Hematopoietic multipotent progenitor cell treated with erythropoietin and hydrocortisone succinate and interleukin-3 and kit ligand, for 15 days (in vitro differentiated cells): Measurements from ENCODE around the gene GATA5.

ENCODE experiments used
- DNase-seq: peaks from one replicate; pipeline ENCODE4 v3.0.0-alpha.2; 2015; ENCODE audit warnings: low spot score

The GATA5 gene

DNA sequence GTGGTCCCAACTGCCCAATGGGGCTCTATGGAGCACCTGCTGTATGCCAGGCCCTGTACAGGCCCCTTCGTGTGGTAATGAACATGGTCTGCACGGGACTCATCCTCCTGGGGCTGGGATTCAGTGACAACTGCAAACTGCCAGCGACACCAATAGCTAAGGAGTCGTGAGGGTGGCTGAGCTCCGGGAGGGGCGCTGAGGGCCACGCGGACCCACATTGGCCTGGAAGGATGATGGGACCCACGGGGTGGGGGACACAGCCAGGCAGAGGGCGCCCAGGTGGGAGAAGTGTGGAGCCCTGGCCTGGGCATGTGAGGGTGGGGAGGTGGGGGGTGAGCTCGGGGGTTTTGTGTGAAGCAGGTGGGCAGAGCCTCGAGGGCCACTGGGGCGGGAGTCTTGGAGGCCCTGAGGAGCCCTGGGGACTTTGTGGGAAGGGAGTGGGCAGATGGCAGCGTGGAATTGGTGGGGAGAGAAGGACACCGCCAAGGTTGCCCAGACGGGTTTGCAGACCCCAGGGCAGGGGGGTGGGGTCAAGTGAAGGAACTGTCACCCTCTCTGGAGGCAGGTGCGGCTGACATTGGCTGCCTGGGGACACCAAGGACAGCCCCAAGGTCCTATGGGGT lies 22.5 kb downstream of the GATA5 start:
- DNase-seq = no peak

DNA sequence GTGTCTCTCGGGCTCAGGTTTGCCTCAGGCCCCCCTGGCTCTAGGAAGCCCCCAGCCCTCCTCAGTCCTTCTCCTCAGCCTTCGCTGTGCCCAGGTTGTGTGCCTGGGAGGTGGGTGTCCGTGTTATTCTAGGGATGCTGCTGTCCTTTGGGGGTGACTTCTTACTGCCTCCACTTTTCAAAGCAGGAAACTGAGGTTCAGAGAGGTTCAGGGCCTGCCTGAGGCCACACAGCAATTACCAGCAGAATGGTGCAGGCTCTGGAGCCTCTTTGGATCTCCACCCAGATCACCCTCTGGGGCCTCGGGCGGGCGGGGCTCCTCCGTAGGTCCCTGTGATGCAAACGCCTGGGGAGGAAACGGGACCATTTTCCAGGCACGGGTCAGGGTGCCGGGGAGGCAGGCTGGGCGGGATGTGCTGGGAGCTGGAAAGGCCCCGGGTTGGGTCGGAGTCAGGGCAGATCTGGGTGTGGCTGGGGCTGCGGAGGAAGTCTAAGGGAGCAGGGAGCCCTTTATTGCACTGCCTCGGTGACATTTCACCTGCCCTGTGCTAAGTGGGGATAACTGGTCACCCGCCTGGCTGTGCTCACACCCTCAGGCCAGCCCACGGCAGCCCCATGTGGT lies 23.2 kb downstream of the GATA5 start:
- DNase-seq = no peak

DNA sequence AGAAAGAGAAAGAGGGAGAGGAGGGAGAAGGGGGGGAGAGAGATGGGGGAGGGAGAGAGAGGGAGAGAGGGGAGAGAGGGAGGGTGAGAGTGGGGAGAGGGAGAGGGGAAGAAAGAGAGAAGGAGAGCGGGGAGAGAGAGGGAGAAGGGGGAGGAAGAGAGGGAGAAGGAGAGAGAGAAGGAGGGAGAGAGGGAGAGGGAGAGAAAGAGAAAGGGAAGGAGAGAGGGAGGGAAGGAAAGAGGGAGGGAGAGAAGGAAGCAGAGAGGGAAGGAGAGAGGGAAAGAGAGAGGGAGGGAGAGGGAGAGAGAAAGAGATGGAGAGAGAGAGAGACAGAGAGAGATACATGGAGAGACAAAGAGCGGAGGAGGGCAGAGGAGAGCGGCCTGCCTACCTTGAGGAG lies 23.8 kb downstream of the GATA5 start:
- no peak for DNase-seq

DNA sequence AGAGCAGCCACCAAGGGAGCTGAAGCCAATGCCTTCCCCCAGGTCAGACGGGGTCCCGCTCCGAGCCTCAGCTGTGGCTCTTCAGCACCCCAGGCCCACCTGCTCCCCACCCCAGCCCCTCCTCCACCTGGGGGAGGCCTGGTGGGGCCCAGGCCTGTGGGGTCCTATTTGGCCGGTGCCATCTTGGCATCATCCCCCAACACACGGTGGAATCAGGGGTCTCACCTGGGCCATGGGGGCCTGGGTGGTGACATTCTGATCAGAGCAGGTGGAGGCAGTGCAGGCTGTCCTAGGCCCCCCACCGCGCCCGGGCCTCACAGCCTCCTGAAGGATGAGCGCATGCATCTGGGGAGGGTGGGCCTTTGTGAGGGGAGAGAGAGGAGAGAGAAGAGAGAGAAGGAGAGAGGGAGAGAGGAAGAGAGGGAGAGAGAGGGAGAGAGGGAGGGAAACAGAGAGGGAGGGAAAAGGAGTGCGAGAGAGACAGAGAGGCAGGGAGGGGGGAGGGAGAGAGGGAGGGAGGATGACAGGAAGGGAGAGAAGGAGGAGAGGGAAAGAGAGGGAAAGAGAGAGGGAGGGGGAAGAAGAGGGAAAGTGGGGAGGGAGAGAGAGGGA lies 24.5 kb downstream of the GATA5 start:
- DNase-seq = no peak

DNA sequence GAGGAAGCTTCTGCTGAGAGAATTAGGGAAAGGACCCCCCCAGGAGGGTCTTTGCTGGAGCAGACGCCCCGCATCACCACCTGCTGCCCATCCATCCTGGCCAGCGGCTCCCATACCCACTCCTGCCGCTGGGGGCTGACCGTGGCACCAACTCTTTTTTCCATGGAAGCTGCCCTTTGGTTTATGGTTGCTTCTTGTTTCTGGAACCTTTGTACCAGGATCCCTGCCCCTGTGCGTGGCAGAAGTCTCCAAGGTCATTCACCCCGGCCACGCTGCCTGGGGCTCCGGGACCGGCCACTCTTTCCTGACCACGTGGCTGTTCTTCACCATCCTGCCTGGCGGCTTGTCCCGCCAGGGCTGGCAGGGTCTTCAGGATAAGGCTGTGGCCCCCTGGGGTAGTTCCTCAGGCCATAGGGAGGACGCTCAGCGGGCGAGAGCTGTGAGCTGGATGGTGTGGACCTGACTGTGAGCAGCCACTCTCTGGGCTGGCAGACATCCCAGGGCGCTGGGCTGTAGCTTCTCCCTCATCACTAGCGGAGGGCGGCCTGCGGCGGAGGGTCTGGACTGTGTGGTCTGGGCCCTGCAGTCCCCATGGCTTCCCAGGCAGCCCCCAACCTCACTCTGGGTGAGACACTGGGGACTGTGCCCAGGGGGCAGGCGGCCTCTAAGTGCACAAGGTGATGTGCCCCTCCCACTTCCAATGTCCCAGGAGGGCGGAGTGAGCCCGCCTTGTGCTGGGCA lies 25.7 kb downstream of the GATA5 start:
- no peak for DNase-seq

DNA sequence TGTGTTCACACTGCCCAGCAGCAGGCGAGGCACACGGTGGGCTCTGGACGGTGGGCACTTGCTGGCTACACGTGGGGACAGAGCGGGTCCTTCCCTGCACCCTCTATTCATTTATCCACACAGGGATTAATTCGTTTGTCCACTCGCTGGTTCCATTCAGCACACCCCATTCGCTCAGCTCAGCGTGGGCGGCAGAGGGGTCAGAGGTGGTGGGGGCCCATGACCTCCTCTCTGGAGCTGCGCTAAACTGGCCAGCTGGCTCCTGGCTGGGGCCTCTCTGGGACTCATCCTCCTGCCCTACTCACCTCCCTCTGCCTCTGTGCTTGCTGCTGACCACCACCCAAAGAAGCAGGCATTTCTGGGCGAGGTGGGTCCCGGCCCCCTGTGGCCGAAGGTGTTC lies 27.0 kb downstream of the GATA5 start:
- DNase-seq = no peak

DNA sequence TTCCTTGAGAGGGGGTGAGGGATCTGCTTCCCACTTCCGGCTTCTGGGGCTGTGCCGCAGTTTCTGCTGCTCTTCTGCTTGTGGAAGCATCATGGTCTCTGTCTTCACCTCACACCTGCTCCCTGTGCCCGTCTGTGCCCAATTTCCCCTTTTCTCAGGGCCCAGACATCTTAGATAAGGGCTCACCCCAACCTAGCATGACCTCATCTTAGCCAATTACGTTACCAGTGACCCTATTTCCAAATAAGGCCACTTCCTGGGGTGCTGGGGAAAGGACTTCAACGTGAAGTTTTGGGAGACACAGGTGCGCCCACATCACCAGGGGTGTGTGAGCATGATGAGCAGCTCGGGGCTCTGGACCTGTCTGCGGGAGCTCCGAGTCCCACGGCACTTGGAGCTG lies 27.8 kb downstream of the GATA5 start:
- no peak for DNase-seq

DNA sequence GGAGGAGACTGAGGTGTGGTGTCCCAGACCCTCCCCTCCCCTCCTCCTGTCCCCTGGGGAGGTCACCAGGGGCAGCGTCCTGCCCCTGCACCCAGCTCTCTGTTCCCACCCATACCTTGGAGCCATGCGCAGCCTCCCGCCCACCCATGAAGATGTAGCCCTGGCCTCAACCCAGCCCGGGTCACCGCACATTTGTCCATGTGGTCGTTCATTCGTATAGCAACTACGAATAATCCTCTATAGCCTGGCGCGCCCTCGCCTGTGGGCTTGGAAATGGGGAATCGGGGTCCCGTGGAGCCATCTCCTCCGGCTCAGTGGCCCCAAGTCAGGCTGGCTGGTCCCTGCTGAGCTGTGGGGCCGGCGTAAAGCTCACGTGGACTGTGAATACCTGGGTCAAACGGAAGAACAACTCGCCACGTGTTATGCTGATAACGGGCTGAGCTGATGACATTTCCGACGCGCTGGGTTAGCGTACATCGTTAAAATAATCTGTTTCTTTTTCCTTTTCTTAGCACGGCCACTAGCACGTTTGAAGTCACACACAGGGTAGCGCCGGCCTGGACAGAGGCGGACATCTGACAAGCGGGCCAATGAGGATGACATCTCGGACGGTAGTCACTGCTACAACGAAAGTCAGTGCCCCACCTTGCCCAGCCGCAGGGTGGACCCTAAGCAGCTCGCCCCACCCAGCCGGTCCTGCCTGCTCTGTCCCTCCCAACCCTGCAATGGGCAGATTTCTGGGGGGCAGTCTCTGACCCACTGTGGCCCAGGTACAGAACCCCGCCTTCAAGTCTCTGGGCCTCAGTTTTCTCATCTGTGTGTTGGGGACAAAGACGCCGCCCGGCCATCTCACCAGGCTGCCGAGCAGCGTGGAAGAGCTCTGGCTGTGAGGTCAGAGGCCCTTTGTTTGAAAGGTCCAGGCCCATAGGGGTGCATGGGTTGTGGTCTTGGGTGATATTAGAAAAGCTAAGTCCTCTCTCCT lies 28.6 kb downstream of the GATA5 start:
- DNase-seq = no peak

DNA sequence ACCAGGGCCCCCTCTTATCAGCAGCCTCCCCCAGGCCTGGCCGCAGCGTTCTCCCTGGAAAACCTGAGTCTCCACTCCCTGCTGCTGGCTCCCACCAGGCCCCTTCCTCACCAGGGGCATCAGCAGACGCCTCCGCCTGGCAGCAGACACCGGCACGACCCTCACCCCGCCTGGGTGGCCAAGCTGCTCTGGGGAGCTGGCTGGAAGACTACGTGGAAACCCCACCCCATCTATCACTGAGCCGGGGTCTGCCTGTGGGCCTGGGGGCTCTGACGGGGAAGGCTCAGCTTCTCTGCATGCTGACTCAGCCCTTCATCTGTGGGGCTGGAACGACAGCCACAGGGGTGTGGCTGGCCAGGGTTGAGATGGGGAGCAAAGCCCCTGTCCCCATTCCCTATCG lies 29.3 kb downstream of the GATA5 start:
- no peak for DNase-seq

DNA sequence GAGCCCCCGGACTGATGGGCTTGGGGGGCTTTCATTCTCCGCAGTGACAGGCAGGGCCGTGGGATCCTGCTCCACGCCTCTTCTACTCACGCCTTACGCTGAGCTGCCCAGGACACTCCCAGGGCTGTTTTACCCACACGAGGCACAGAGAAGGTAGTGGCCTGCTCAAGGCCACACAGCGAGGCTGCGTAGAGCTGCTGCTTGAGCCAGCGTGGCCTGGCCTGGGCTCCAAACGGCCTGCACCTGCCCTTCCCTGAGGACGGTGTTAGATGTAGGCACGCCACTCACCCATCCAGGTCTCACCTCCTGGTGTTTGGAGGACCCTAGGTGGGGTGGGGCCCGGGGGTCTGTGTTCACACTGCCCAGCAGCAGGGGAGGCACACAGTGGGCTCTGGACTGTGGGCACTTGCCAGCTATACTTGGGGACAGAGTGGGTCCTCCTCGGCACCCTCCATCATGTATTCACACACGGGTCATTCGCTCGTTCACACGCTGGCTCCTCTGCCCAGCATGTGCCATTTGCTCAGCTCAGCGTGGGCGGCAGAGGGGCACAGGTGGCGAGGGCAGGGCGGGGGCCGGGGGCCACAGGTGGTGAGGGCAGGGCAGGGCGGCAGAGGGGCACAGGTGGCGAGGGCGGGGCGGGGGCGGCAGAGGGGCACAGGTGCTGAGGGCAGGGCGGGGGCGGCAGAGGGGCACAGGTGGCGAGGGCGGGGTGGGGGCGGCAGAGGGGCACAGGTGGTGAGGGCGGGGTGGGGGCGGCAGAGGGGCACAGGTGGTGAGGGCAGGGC lies 30.0 kb downstream of the GATA5 start:
- no peak for DNase-seq

DNA sequence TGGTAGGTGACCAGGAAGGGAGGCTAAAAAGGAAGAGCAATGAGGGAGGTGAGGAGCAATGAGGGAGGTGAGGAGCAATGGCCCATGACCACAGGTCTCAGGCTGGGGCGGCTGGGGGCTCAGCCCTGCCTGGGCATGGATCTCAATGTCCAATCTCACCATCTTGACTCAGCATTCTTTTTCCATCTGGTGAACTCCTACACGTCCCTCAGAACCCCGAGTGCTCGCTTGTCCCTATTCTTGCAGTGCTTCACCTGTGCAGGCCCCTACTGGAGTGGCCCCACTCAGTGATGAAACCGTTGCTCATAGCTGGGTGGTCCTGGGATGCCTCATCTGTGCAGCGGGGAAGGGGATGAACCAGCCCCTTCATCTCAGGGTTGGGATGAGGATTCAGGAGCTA lies 31.5 kb downstream of the GATA5 start:
- DNase-seq = no peak

DNA sequence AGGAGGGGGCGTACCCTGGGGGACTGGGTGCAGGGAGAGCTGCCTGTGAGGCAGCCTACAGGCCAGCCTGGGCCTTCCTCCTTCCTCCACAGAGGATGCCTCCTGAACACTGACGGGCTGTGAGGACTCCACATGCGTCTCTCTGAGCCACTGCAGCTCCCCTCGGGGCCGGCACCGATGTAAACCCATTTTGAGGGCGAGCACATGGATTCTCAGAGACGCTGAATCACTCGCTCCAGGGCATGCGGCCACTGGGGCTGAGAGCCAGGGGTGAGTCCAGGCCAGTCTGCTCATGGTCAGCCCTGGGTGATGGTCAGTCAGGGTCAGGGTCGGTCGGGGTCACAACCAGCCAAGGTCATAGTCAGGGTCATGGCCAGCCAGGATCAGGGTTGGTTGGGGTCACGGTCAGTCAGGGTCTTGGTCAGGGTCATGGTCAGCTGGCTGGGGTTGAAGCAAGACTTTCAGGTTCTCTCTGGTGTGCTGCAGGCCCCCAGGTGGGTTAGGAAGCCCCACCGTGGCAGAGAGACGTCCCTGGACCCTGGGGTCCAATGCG lies 33.7 kb downstream of the GATA5 start:
- DNase-seq = no peak

DNA sequence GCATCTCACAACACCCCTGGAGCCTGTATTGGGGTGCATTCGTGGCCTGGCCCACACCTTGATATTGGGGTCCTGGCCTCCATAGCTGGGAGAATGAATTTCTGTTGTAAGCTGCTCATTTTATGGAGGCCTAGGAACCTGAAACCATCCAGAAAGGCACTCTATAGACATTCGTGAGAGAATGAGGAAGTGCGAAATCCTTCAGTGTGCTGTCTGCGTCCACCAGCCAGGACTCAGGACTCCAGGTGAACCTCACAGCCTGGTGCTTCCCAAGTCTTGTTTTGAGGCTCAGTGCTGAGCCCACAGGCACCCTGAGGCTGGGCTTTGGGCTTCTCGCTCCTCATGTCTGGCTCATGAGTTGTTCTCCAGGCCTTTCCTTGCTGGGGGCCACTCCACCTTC lies 36.6 kb downstream of the GATA5 start:
- DNase-seq = no peak

DNA sequence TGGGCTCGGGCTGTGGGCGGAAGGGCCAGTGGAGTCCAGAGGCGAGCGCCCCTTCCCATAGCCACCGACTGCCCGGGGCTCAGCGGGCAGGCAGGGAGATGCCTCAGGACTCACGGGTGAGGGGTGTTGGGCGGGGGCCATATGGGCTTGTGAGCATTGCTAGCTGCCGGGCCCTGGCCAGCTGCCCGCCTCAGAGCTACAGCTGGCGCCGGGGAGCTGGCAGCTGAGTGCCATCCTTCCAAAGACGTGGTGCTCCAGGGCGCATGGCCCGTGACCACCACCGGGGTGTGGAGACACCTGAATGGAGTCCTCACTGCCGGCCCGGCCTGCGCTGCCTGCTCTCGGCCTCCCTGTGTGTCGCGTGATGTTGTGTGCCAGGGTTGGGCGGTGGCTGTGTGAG lies 37.9 kb downstream of the GATA5 start:
- no peak for DNase-seq

DNA sequence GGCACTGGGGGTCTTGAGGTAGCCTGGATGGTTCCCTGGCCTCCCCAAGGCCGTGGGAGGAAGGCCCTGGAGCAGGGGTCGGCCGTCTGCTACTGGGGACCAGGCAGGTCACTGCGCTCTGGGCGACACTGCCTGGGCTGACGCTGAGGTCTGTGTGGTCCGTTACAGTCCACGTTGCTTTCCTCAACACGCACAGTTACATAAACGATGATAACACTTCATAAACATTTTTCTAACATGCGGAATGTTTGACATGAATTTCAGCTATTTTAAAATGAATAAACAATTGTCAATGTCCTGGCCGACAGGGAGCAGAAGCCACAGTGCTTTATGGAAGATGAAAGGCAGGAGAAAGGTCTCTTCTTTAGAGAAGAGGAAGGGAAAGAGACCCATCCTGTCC lies 38.3 kb downstream of the GATA5 start:
- DNase-seq = no peak

DNA sequence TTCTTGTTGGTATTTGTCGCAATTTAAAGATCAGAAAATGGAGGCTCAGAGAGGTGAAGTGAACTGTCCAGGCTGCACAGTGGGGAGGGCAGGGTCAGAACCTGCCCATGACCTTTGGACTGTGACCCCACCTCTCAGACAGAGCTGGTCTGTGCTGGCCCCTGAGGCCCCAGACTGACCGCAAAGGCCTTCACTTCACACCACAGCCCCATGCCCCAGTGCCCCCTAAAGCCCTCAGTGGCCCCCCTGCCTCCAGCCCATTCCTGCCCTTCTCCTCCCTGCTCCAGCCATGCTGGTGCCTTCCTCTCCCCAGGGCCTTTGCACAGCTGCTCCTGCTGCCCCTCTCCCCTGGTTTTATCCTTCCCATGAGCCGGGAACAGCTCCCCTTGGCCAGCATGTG lies 39.1 kb downstream of the GATA5 start:
- no peak for DNase-seq

DNA sequence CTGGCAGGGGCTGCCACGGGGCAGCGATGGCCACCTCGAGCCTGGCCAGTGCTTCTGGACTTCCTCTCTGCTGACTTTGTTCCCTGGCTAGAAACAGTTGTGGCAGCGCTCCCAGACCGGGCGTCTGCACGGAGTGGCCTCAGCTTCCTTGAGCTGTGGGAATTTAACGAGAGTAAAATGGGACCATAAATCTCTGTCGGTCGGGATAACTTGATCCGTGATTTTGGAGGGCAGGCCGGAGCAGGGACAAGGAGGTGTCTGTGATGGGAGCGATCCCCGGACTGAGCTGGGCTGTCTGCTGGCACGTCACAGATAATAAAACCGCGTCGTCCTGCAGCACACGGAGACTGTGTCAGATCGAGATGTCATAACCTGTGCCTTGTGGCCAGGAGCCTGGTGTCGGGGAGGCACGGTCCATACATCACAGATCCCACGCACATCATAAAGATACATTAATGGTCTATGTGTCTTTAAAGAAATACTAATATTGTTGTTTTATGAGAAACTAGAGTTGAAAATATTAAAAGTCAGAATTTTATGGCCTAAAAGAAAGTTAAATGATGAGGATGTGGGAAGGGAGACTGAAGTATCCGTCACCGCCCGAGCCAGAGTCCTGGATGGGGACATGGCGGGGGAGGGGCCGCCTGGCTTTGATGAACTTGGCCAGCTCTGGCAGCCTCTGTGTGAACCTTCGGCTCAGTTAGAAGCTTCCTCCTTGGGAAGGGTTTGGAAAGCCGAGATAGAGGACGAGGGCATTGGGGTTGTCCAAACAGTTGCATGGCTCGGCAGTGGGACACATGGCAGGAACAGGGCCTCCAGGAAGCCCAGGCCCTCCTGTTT lies 41.9 kb downstream of the GATA5 start:
- no peak for DNase-seq

DNA sequence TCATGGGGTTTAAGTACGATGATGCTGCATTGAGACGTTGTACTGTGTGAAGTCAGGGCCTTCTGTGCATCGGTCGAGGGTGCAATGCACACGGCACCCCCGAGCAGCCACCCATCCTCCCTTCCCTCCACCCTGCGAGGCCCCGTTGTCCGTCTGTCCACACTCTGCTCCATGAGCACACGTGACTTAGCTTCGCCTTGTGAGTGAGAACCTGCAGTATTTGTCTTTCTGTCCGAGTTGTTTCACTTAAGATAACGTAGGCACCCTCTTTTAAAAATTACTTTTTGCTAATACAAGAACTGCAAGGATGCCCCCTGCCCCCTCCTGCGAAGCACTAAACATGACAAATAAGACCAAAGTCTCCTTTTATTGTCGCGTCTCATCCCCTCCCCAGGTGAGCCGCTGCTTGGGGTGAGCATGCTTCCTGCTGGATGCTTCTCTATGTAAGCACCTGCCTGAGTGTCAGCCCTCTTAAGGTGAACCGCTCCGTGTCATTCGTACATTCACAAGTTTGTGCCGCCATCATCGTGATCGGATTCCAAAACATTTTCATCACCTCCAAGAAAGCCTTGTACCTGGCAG lies 44.8 kb downstream of the GATA5 start:
- no peak for DNase-seq

DNA sequence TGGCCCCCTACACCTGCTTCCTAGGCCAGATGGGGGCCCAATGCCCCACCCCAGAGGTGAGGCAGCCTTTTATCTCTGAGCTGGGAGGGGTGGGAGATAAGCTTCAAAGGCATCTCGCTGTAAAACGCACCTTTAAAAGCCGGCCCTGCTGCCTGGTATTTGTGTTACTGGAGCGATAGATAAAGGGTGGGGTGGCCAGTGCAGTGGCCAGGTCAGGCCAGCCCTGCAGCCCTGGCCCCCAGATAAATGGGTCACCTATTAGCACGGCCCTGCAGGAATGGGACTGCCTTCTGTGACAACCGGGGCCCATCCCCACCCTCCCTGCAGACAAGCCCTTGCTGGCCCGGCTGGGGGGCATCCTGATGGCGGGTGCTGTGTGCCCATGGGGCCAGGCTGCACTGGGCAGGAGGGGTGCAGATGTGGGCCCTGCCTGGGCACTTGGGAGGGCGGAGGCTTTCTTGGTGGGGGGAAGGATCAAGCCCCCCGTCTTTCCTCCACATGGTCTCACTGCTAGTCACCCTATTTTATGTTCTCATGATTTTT lies 45.4 kb downstream of the GATA5 start:
- DNase-seq = no peak
